ENCODE results near the gene ARAP3.
A peak's percentile ranks its signal among the peaks of the same experiment; 100 is the strongest.

Gene ARAP3

DNA sequence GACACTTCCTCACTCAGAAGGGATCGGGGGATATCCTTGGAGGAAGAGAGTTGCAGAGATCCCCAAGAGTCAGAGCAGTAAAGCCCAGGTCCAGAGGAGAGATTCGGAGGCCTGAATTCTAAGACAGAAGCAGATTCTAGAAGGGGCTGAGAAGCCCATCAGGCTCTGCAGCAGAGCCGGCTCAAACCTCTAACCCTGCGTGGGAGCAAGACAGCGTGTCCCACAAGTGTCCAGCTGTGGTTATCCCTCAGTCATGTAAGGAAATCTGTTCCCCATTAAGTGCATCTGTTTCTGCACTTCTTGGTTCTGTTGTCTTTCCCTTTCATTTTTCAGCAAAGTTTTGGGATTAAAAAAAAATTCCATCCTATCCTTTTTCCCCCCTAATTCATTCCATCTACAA lies 58.4 kb downstream of the ARAP3 start:
- TF ChIP-seq, protein P1, sequence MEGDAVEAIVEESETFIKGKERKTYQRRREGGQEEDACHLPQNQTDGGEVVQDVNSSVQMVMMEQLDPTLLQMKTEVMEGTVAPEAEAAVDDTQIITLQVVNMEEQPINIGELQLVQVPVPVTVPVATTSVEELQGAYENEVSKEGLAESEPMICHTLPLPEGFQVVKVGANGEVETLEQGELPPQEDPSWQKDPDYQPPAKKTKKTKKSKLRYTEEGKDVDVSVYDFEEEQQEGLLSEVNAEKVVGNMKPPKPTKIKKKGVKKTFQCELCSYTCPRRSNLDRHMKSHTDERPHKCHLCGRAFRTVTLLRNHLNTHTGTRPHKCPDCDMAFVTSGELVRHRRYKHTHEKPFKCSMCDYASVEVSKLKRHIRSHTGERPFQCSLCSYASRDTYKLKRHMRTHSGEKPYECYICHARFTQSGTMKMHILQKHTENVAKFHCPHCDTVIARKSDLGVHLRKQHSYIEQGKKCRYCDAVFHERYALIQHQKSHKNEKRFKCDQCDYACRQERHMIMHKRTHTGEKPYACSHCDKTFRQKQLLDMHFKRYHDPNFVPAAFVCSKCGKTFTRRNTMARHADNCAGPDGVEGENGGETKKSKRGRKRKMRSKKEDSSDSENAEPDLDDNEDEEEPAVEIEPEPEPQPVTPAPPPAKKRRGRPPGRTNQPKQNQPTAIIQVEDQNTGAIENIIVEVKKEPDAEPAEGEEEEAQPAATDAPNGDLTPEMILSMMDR (IDR thresholded peaks at IDR 0.05; ENCODE audit: low read depth, low read length, missing control alignments), result no peak
- no peak for DNase-seq (ENCODE audit: extremely low read depth, low read depth)
- no peak overlapping the region for H3K4me3 ChIP-seq (replicated peaks; ENCODE audit: low read depth, low read length)

DNA sequence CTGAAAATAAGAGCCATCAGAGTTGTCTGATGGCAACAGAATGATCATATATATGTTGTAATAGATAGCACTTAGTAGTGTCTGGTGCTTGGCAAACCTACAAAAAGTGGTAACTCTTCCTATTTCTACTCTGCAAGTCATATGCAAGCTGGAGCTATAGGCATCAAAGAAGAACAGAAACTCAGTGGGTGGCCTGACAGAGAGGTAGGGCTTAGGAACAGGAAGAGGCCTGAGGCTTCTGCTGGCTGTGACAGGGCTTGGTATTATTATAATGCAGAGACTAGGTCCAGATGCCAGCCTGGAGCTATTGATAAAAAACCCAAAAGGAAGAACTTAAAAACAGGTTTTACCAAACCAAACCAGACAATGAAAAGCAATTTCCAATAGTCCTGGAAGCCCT lies 58.8 kb downstream of the ARAP3 start:
- no peak for DNase-seq (ENCODE audit: extremely low read depth, low read depth)
- TF ChIP-seq, protein P1 (IDR thresholded peaks at IDR 0.05; ENCODE audit: low read depth, low read length, missing control alignments), result no peak
- no peak overlapping the region for H3K4me3 ChIP-seq (replicated peaks; ENCODE audit: low read depth, low read length)

DNA sequence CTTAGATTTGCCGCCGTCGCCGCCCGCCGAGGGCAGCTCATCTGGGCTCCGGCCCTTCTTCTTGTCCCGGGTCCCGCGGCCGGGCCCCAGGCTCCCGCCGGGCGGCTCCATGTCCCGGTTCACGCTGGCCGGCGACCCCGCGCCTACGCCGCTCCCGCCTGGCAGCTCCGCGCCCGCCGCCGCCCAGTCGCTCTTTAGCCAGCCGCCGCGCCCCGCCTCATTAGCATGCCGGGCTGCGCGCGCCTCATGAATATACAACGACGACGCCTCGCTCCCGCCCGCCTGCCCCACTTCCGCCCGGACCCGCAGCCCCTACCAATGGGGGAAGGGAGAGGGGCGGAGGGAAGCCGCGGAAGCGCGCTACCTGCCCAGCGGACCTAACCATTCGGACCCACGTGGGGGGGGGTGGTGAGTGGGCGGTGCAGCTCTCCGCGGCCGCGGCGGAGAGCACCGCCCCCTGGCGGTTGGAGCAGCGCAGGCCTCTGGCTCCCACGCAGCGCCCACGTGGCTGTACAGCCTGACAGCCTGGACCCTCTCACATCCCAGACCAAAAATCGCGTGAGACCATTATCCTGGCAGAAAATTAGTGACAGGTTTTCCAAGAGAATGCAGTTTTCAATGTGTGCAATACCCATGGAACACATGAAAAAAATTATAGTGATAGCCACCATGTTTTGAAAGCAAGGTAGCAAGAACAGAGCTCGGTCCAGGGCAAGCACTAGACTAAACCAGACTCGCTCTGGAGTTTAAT lies 63.1 kb downstream of the ARAP3 start, which contains the start of gene DIAPH1:
Gene DIAPH1, minus strand, starts transcription at position 197 of the 751 bp plus-strand sequence. Its CDS starts 86 bp downstream, at position 111.
- peak within 1 kb of the TSS; percentile 74 for H3K4me3 ChIP-seq (replicated peaks; ENCODE audit: low read depth, low read length)
- TF ChIP-seq, protein P1 (IDR thresholded peaks at IDR 0.05; ENCODE audit: low read depth, low read length, missing control alignments), result peak; percentile 98
- peak; percentile 79 for DNase-seq (ENCODE audit: extremely low read depth, low read depth)

DNA sequence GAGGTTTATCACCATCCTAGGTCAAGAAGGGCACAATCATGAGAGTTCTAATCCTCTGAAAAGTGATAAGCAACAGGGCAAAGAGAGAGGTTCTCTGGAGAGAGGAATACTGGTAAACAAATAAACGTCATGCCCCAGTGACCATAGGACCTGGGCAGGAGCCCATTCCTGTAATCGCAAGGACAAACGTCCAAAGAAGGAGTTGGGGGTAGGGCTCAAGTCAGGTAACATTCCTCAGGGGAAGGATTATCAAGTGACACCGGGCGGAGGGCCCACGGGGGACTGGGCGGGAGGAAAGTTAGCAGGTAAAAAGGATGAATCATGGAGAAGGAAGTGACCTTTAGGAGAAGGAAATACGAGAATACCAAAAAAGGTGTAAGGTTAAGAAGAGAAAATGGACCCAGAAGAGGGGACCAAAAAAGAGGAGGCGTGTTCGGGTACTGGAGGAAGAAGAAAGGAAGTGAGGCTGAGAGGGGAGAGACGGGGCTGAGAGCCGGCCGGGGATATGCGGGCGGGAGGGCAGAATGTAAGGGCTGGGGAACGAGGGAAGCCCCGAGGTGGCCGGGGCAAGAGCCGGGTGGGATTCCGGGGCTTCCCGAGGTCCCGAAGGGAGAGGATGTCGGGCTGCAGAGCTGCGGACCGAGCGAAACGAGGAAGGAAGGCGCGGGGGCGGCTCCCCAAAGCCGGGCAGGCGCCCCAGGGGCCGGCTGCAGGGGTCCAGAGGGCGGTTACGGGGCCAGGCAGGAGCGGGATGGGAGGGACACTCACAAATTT lies 63.8 kb downstream of the ARAP3 start:
- H3K4me3 ChIP-seq (replicated peaks; ENCODE audit: low read depth, low read length), result peak overlapping the region; percentile 74
- no peak for DNase-seq (ENCODE audit: extremely low read depth, low read depth)
- TF ChIP-seq, protein P1 (IDR thresholded peaks at IDR 0.05; ENCODE audit: low read depth, low read length, missing control alignments), result no peak

DNA sequence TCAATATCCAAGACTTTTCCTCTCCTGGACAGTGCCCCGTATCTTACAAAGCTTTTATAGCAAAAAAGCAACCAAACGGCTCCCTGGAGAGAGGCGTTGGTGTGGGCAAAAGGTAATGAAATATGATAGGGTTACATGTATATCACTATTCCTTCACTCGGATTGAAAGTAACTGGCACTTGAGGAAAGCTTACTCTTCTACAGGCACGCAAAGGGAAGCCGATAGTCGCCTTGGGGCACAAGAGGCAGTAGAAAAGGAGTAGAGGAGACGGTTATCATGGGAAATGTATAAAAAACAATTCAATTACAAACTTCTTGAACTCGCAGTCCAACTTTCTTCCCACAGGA lies 64.4 kb downstream of the ARAP3 start:
- no peak for DNase-seq (ENCODE audit: extremely low read depth, low read depth)
- TF ChIP-seq, protein P1 (IDR thresholded peaks at IDR 0.05; ENCODE audit: low read depth, low read length, missing control alignments), result no peak
- peak overlapping the region; percentile 74 for H3K4me3 ChIP-seq (replicated peaks; ENCODE audit: low read depth, low read length)

DNA sequence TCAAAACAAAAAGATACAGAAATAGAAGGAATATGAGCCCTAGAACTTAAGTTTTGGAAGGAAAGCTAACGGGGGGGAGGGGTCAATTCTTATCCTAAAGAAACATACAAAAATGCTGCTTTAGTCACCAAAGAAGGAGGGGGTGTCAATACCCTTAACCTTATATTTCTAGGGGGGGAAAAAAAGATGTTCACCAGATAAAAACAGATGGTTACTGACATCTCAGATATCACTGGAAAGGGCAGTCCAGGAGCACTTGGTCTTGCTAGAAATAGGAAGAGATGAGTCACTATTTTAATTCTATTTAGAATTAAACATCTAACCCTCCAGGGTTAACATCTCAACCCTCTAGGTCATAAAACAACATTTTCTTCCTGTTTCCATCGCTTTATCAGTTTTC lies 64.9 kb downstream of the ARAP3 start:
- H3K4me3 ChIP-seq (replicated peaks; ENCODE audit: low read depth, low read length), result peak overlapping the region; percentile 74
- TF ChIP-seq, protein P1 (IDR thresholded peaks at IDR 0.05; ENCODE audit: low read depth, low read length, missing control alignments), result no peak
- no peak for DNase-seq (ENCODE audit: extremely low read depth, low read depth)
